Testis (tissue), 2 donors: Measurements from ENCODE around the gene SLIT3.

Experiments used
- POLR2A ChIP-seq: fragments of 450-650 bp; IDR thresholded peaks from one replicate; pipeline ENCODE4 v1.6.1; 2017; ENCODE audit warnings: antibody characterized with exemption, mild to moderate bottlenecking, moderate library complexity
- TF ChIP-seq, protein P1 (sequence below), 3 experiments: fragments of 450-650 bp in 2 of 3; fragments of 200-600 bp in 1 of 3; sonication (generic) in 1 of 3; IDR thresholded peaks; one replicate each; pipeline ENCODE4 v1.5.1; 2016 to 2019; ENCODE audit warnings: antibody characterized with exemption in 3 of 3, mild to moderate bottlenecking in 2 of 3, moderate library complexity in 1 of 3

DNA sequence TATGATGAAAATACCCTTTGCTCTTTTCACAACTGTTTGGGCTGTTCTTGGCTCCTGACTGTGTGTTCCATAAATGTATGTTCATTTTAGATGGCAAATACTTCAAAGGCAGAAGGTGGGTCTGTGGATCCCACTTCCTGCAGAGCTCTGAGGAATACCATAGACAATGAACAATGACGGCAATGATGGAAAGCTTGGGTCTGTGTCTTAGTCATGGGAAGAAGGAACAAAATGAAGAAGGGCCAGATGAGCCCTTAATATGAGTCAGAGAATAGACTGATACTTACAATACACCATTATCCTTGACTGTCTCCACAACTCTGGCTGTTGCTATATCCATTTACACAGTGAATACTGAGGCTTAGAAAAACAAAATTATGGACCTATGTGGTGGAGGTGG is 126.0 kb downstream of the SLIT3 start:
- TF ChIP-seq, protein P1, sequence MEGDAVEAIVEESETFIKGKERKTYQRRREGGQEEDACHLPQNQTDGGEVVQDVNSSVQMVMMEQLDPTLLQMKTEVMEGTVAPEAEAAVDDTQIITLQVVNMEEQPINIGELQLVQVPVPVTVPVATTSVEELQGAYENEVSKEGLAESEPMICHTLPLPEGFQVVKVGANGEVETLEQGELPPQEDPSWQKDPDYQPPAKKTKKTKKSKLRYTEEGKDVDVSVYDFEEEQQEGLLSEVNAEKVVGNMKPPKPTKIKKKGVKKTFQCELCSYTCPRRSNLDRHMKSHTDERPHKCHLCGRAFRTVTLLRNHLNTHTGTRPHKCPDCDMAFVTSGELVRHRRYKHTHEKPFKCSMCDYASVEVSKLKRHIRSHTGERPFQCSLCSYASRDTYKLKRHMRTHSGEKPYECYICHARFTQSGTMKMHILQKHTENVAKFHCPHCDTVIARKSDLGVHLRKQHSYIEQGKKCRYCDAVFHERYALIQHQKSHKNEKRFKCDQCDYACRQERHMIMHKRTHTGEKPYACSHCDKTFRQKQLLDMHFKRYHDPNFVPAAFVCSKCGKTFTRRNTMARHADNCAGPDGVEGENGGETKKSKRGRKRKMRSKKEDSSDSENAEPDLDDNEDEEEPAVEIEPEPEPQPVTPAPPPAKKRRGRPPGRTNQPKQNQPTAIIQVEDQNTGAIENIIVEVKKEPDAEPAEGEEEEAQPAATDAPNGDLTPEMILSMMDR (IDR thresholded peaks at IDR 0.05), result no peak
- no peak for TF ChIP-seq POLR2A
